GM12878 (cell line): Measurements from ENCODE around the gene PRCC. TPM values are rescaled to one million over a fixed set of nuclear protein-coding genes. Genes with fewer than 3 reads are reported as not detected.

ENCODE experiments used
- BMI1 ChIP-seq: fragments of 450-650 bp; IDR thresholded peaks from 2 replicates; pipeline ENCODE4 v1.6.1; 2016; ENCODE audit warnings: mild to moderate bottlenecking, moderate library complexity, borderline replicate concordance
- CHD1 ChIP-seq: IDR thresholded peaks from 2 replicates; pipeline ENCODE4 v1.6.1; 2012; ENCODE audit warnings: low read depth, low read length, improper control_type of control experiment
- EP300 ChIP-seq, 2 experiments: fragments of 150-350 bp in 1 of 2; IDR thresholded peaks; 2 replicates each; pipeline ENCODE4 v1.6.1; 2011 to 2012; ENCODE audit warnings: low read depth in 2 of 2, low read length in 2 of 2, borderline replicate concordance in 1 of 2, improper control_type of control experiment in 1 of 2, inconsistent platforms in 1 of 2; ENCODE audit not compliant: control insufficient read depth in 1 of 2
- ZNF207 ChIP-seq: fragments of 450-650 bp; IDR thresholded peaks from 2 replicates; pipeline ENCODE4 v1.6.1; 2014; ENCODE audit warnings: antibody characterized with exemption, mild to moderate bottlenecking, borderline replicate concordance
- polyA plus RNA-seq, 11 experiments: library from polyadenylated mRNA; depleted of rRNA in 4 of 11; unstranded in 6 of 11; stranded (reverse) in 5 of 11; fragments of >200 nt; fragmentation: Nextera tagmentation in 4 of 11; fragmentation: Illumina TruSeq in 1 of 11; extraction: Ambion mirVana in 4 of 11; extraction: Trizol in 1 of 11; gene quantifications; 1 replicate in 1 of 11; 2 replicates in 10 of 11; pipeline versions ENCODE4 v1.2.1 to v1.2.3, GENCODE V29; 2011 to 2016; ENCODE audit warnings: inconsistent platforms in 2 of 11, missing spikeins in 2 of 11, low read depth in 1 of 11
- total RNA-seq, 4 experiments: library from RNA; depleted of rRNA in 3 of 4; stranded (reverse); fragments of >200 nt in 3 of 4; fragmentation: Illumina TruSeq in 1 of 4; extraction: Trizol in 1 of 4; gene quantifications; 2 replicates each; pipeline versions ENCODE4 v1.2.1 to v1.2.3, GENCODE V29; 2013 to 2021
- TF ChIP-seq, protein P1 (sequence below): IDR thresholded peaks from 2 replicates; pipeline ENCODE4 v1.6.1; 2011; ENCODE audit warnings: mild to moderate bottlenecking, low read depth, low read length, moderate library complexity; ENCODE audit not compliant: insufficient replicate concordance
- TF ChIP-seq, protein P2 (sequence below): fragments of 450-650 bp; IDR thresholded peaks from 2 replicates; pipeline ENCODE4 v1.6.1; 2016; ENCODE audit warnings: mild to moderate bottlenecking
- TF ChIP-seq, protein P3 (sequence below): fragments of 450-650 bp; conservative IDR thresholded peaks from 2 replicates; pipeline ENCODE4 v1.6.1; 2017; ENCODE audit warnings: mild to moderate bottlenecking, moderate library complexity
- TF ChIP-seq, protein P4 (sequence below): fragments of 450-650 bp; IDR thresholded peaks from 2 replicates; pipeline ENCODE4 v1.6.1; 2017; ENCODE audit warnings: borderline replicate concordance
- TF ChIP-seq, protein P5 (sequence below): IDR thresholded peaks from 2 replicates; pipeline ENCODE4 v1.6.1; 2012; ENCODE audit warnings: mild to moderate bottlenecking, low read depth, low read length
- TF ChIP-seq, protein P6 (sequence below): fragments of 450-650 bp; IDR thresholded peaks from 2 replicates; pipeline ENCODE4 v1.6.1; 2014; ENCODE audit warnings: mild to moderate bottlenecking
- TF ChIP-seq, protein P7 (sequence below): fragments of 450-650 bp; IDR thresholded peaks from 2 replicates; pipeline ENCODE4 v1.6.1; 2017; ENCODE audit warnings: mild to moderate bottlenecking, moderate library complexity

Gene PRCC
- total and polyA plus RNA-seq, 10 of the 15 experiments (the other 5 are each of a cell fraction or from before 2014, with no cell fraction given): 23.8 to 132 (median 63.1) TPM

DNA sequence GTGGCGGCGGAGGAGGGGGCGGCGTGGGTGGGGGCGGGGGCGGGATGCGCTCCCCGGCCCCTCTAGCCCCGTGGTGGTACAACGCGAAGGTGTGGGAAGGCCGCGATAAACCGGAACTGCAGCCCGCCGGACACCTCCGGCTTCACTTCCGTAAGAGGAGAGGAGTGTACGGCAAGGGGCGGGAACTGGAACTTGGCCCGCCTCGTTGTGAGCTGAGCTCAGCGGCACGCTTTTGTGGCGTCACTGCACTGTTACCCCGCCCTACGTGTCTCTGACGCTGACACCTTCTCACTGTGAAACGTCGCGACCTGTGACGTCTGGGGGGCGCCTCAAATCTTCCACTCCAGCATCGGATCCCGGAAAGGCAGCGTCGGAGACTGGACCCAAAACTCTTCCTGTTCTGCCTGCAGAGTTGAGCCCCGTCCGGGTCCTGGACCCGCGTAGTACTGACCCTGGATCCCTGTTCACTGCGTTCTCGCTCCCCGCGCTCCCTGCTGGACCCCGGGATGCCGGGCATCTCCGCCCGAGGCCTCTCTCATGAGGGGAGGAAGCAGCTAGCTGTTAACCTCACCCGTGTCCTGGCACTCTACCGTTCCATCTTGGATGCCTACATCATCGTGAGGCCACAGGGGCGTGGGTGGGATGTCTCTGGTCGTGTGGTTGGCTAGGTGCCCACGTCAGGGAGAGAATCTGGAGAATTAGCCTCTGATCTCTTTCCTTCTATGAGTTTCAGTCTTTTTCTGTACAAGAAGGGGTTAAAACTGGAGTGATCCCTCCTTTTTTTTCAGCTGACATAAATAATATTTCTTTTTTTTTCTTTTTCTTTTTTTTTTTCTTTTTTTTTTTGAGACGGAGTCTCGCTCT lies 38.5 kb upstream of the PRCC start, which contains the start of gene ISG20L2 (continued):
- TF ChIP-seq, protein P1, sequence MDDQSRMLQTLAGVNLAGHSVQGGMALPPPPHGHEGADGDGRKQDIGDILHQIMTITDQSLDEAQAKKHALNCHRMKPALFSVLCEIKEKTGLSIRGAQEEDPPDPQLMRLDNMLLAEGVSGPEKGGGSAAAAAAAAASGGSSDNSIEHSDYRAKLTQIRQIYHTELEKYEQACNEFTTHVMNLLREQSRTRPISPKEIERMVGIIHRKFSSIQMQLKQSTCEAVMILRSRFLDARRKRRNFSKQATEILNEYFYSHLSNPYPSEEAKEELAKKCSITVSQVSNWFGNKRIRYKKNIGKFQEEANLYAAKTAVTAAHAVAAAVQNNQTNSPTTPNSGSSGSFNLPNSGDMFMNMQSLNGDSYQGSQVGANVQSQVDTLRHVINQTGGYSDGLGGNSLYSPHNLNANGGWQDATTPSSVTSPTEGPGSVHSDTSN: no peak
- TF ChIP-seq BMI1 (no peak), CHD1 (peak; percentile 44; the same call in 1 of the 2 replicates), EP300 (IDR thresholded peaks at IDR 0.05; ENCODE audit: borderline replicate concordance in 1 of 2, control insufficient read depth in 1 of 2, low read depth in 2 of 2, low read length in 2 of 2) (peak in 1 of 2 experiments; percentile 14; a peak in 1 of 4 replicates), ZNF207 (peak; percentile 96; the same call in 1 of the 2 replicates)
- TF ChIP-seq, protein P2, sequence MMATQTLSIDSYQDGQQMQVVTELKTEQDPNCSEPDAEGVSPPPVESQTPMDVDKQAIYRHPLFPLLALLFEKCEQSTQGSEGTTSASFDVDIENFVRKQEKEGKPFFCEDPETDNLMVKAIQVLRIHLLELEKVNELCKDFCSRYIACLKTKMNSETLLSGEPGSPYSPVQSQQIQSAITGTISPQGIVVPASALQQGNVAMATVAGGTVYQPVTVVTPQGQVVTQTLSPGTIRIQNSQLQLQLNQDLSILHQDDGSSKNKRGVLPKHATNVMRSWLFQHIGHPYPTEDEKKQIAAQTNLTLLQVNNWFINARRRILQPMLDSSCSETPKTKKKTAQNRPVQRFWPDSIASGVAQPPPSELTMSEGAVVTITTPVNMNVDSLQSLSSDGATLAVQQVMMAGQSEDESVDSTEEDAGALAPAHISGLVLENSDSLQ: peak; percentile 78
- TF ChIP-seq, protein P3, sequence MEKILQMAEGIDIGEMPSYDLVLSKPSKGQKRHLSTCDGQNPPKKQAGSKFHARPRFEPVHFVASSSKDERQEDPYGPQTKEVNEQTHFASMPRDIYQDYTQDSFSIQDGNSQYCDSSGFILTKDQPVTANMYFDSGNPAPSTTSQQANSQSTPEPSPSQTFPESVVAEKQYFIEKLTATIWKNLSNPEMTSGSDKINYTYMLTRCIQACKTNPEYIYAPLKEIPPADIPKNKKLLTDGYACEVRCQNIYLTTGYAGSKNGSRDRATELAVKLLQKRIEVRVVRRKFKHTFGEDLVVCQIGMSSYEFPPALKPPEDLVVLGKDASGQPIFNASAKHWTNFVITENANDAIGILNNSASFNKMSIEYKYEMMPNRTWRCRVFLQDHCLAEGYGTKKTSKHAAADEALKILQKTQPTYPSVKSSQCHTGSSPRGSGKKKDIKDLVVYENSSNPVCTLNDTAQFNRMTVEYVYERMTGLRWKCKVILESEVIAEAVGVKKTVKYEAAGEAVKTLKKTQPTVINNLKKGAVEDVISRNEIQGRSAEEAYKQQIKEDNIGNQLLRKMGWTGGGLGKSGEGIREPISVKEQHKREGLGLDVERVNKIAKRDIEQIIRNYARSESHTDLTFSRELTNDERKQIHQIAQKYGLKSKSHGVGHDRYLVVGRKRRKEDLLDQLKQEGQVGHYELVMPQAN: peak; percentile 36; the same call in 1 of the 2 replicates
- TF ChIP-seq, protein P4, sequence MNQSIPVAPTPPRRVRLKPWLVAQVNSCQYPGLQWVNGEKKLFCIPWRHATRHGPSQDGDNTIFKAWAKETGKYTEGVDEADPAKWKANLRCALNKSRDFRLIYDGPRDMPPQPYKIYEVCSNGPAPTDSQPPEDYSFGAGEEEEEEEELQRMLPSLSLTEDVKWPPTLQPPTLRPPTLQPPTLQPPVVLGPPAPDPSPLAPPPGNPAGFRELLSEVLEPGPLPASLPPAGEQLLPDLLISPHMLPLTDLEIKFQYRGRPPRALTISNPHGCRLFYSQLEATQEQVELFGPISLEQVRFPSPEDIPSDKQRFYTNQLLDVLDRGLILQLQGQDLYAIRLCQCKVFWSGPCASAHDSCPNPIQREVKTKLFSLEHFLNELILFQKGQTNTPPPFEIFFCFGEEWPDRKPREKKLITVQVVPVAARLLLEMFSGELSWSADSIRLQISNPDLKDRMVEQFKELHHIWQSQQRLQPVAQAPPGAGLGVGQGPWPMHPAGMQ: no peak
- TF ChIP-seq, protein P5, sequence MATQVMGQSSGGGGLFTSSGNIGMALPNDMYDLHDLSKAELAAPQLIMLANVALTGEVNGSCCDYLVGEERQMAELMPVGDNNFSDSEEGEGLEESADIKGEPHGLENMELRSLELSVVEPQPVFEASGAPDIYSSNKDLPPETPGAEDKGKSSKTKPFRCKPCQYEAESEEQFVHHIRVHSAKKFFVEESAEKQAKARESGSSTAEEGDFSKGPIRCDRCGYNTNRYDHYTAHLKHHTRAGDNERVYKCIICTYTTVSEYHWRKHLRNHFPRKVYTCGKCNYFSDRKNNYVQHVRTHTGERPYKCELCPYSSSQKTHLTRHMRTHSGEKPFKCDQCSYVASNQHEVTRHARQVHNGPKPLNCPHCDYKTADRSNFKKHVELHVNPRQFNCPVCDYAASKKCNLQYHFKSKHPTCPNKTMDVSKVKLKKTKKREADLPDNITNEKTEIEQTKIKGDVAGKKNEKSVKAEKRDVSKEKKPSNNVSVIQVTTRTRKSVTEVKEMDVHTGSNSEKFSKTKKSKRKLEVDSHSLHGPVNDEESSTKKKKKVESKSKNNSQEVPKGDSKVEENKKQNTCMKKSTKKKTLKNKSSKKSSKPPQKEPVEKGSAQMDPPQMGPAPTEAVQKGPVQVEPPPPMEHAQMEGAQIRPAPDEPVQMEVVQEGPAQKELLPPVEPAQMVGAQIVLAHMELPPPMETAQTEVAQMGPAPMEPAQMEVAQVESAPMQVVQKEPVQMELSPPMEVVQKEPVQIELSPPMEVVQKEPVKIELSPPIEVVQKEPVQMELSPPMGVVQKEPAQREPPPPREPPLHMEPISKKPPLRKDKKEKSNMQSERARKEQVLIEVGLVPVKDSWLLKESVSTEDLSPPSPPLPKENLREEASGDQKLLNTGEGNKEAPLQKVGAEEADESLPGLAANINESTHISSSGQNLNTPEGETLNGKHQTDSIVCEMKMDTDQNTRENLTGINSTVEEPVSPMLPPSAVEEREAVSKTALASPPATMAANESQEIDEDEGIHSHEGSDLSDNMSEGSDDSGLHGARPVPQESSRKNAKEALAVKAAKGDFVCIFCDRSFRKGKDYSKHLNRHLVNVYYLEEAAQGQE: no peak
- TF ChIP-seq, protein P6, sequence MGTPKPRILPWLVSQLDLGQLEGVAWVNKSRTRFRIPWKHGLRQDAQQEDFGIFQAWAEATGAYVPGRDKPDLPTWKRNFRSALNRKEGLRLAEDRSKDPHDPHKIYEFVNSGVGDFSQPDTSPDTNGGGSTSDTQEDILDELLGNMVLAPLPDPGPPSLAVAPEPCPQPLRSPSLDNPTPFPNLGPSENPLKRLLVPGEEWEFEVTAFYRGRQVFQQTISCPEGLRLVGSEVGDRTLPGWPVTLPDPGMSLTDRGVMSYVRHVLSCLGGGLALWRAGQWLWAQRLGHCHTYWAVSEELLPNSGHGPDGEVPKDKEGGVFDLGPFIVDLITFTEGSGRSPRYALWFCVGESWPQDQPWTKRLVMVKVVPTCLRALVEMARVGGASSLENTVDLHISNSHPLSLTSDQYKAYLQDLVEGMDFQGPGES: no peak
- TF ChIP-seq, protein P7, sequence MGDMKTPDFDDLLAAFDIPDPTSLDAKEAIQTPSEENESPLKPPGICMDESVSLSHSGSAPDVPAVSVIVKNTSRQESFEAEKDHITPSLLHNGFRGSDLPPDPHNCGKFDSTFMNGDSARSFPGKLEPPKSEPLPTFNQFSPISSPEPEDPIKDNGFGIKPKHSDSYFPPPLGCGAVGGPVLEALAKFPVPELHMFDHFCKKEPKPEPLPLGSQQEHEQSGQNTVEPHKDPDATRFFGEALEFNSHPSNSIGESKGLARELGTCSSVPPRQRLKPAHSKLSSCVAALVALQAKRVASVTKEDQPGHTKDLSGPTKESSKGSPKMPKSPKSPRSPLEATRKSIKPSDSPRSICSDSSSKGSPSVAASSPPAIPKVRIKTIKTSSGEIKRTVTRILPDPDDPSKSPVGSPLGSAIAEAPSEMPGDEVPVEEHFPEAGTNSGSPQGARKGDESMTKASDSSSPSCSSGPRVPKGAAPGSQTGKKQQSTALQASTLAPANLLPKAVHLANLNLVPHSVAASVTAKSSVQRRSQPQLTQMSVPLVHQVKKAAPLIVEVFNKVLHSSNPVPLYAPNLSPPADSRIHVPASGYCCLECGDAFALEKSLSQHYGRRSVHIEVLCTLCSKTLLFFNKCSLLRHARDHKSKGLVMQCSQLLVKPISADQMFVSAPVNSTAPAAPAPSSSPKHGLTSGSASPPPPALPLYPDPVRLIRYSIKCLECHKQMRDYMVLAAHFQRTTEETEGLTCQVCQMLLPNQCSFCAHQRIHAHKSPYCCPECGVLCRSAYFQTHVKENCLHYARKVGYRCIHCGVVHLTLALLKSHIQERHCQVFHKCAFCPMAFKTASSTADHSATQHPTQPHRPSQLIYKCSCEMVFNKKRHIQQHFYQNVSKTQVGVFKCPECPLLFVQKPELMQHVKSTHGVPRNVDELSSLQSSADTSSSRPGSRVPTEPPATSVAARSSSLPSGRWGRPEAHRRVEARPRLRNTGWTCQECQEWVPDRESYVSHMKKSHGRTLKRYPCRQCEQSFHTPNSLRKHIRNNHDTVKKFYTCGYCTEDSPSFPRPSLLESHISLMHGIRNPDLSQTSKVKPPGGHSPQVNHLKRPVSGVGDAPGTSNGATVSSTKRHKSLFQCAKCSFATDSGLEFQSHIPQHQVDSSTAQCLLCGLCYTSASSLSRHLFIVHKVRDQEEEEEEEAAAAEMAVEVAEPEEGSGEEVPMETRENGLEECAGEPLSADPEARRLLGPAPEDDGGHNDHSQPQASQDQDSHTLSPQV: no peak
